Measurements from ENCODE around the gene RPP38. TPM values are rescaled to one million over a fixed set of nuclear protein-coding genes. Genes with fewer than 3 reads are reported as not detected.

RPP38 gene
- total RNA-seq, 1 donor from 2014 or later = 15.0 TPM

DNA sequence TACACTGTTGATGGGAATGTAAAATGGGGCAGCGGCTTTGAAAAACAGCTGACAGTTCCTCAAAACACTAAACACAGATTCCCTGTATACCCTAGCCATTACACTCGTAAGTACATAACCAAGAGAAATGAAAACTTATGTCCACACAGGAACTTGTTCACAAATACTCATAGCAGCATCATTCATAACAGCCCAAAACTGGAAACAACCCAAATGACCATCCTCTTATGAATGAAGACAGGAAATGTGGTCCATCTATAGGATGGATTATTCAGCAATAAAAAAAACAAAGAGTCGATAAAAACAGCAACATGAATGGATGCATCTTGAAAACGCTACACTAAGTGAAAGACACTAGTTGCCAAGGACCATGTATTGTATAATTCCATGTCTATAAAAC is 47.6 kb downstream of the RPP38 start:
- no peak overlapping the region for H3K27ac Mint-ChIP-seq (ENCODE audit: unreplicated experiment)
- peaks cover 1% of the 10 kb centered on the region for H3K9me3 Mint-ChIP-seq

DNA sequence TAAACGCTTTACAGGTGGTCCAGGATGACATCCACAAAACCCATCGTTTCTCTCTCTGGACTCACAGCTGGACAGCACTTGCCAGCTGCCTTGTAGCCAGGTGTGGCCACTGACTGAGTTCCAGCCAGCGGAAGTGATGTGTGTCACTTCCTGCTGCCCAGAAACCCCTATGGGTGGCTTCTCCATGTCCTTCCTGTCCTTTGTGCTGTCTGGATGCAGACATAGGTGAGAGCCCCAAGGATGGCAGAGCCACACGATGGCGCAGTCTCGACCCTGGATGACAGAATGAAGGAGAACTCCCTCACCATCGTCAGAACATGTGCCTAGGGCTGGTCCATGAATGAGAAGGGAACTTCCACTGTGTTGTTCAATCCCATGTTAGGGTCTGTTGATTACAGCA is 49.2 kb downstream of the RPP38 start:
- H3K4me3 Mint-ChIP-seq = no peak overlapping the region
- peaks cover 10% of the 10 kb centered on the region for H3K4me1 Mint-ChIP-seq
- H3K27ac Mint-ChIP-seq (ENCODE audit: unreplicated experiment) = no peak overlapping the region
- peaks cover 3% of the 10 kb centered on the region for H3K36me3 Mint-ChIP-seq (ENCODE audit: low read depth)
- TF ChIP-seq, protein P1, sequence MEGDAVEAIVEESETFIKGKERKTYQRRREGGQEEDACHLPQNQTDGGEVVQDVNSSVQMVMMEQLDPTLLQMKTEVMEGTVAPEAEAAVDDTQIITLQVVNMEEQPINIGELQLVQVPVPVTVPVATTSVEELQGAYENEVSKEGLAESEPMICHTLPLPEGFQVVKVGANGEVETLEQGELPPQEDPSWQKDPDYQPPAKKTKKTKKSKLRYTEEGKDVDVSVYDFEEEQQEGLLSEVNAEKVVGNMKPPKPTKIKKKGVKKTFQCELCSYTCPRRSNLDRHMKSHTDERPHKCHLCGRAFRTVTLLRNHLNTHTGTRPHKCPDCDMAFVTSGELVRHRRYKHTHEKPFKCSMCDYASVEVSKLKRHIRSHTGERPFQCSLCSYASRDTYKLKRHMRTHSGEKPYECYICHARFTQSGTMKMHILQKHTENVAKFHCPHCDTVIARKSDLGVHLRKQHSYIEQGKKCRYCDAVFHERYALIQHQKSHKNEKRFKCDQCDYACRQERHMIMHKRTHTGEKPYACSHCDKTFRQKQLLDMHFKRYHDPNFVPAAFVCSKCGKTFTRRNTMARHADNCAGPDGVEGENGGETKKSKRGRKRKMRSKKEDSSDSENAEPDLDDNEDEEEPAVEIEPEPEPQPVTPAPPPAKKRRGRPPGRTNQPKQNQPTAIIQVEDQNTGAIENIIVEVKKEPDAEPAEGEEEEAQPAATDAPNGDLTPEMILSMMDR (conservative IDR thresholded peaks at IDR 0.05) = no peak
- no peak for DNase-seq (ENCODE audit: low read depth, low spot score)
- H3K27me3 Mint-ChIP-seq (ENCODE audit: low read depth) = no peaks in the 10 kb centered on the region
- H3K9me3 Mint-ChIP-seq = peaks cover 5% of the 10 kb centered on the region

More for the DNA sequence above, 47.6 kb downstream of the RPP38 start:
- H3K4me3 Mint-ChIP-seq = no peak overlapping the region
- peaks cover under 1% of the 10 kb centered on the region for H3K36me3 Mint-ChIP-seq (ENCODE audit: low read depth)
- TF ChIP-seq, protein P1 (conservative IDR thresholded peaks at IDR 0.05) = no peak
- no peaks in the 10 kb centered on the region for H3K27me3 Mint-ChIP-seq (ENCODE audit: low read depth)
- DNase-seq (ENCODE audit: low read depth, low spot score) = no peak
- H3K4me1 Mint-ChIP-seq = peaks cover 13% of the 10 kb centered on the region

DNA sequence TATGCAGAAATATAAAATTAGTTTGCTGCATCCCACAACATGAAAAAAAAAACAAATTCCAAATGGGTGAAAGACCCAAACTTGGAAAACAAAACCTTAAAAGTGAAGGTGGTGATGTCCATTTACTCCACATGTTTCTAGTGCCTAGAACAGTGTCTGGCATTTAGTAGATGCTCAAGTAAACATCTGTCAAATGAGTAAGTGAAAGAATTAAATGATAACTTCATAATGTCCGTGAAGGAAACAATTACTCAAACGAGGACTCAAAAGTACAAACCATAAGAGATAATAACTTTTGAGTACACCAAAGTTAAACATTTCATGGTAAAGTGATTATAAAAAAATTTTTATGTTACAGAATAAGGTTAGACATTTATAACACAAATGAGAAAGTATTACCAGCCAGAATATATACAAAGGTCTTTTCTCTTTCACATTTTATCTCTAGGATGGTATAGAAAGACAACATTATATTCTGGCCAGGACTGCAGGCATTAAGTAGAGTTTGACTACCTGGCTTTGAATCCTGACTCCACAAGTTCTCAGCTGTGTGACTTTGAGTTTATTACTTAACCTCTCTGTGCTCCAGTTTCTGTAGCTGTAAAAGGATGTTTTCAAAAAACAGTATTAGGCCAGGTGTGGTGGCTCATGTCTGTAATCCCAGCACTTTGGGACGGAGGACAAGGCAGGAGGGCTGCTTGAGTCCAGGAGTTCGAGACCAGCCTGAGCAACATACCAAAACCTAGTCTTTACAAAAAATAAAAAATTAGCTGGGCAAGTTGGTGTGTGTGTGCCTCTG is 50.6 kb downstream of the RPP38 start:
- Mint-ChIP-seq H3K27me3 (ENCODE audit: low read depth) (no peaks in the 10 kb centered on the region), H3K9me3 (peaks cover 5% of the 10 kb centered on the region), H3K4me1 (peaks cover 15% of the 10 kb centered on the region), H3K4me3 (no peak overlapping the region), H3K27ac (ENCODE audit: unreplicated experiment) (no peak overlapping the region), H3K36me3 (ENCODE audit: low read depth) (peaks cover 3% of the 10 kb centered on the region)
- DNase-seq (ENCODE audit: low read depth, low spot score) = no peak
- TF ChIP-seq, protein P1 (conservative IDR thresholded peaks at IDR 0.05) = no peak

DNA sequence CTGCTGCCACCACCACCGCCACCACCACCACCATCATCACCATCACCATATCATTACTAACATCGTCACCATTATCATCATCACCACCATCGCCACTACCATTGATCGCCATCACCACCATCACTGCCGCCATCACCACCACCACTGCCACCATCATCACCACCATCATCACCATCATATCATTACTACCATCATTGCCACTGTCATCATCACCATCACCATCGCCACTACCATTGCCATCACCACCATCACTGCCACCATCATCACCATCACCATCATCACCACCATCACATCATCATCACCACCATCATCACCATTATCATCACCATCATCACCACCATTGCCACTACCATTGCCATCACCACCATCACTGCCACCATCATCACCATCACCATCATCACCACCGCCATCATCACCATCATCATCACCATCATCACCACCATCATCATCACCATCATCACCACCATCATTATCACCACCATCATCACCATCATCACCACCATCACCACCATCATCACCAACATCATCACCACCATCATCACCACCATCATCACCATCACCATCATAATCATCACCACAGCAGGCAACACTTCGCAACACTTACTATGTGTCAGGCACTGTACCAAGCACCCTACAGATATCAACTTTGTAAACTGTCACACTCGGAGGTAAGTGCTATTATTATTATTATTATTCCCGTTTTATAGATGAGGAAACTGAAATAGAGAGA is 52.1 kb downstream of the RPP38 start:
- Mint-ChIP-seq H3K27ac (ENCODE audit: unreplicated experiment) (no peak overlapping the region), H3K4me3 (no peak overlapping the region), H3K4me1 (peaks cover 16% of the 10 kb centered on the region), H3K9me3 (peaks cover 7% of the 10 kb centered on the region), H3K36me3 (ENCODE audit: low read depth) (peaks cover 6% of the 10 kb centered on the region), H3K27me3 (ENCODE audit: low read depth) (no peaks in the 10 kb centered on the region)
- TF ChIP-seq, protein P1 (conservative IDR thresholded peaks at IDR 0.05) = no peak
- no peak for DNase-seq (ENCODE audit: low read depth, low spot score)

DNA sequence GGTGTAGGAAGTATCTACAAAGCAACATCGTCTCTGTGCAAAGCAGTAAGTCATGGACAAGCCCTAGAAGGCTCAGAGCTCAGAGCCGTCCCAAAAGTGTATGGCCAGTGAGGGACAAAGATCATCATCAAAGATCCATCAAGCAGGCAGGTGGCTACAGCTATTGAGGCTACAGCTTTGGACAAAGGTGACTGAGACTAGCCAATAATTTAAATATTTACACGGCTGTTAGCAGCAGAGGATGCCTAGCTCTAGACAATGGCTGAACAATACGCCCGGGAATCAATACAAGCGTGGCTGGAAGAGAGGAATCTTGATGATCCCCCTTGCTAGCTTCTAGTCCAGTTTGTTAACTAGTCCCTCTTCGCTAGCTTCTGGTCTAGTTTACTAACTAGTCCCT is 53.4 kb downstream of the RPP38 start:
- H3K36me3 Mint-ChIP-seq (ENCODE audit: low read depth) = peaks cover 6% of the 10 kb centered on the region
- DNase-seq (ENCODE audit: low read depth, low spot score) = no peak
- peaks cover 16% of the 10 kb centered on the region for H3K4me1 Mint-ChIP-seq
- H3K9me3 Mint-ChIP-seq = peaks cover 7% of the 10 kb centered on the region
- no peaks in the 10 kb centered on the region for H3K27me3 Mint-ChIP-seq (ENCODE audit: low read depth)
- TF ChIP-seq, protein P1 (conservative IDR thresholded peaks at IDR 0.05) = no peak
- H3K4me3 Mint-ChIP-seq = no peak overlapping the region
- no peak overlapping the region for H3K27ac Mint-ChIP-seq (ENCODE audit: unreplicated experiment)
